Stimulated activated CD8-positive, alpha-beta memory T cell treated with anti-CD3 and anti-CD28 coated beads, Interleukin-15, amount 100 ng/mL, for 1 hour (primary cell): ENCODE data around the gene SERPIND1.

ENCODE experiments used
- DNase-seq: peaks from one replicate; pipeline ENCODE4 v3.0.0-alpha.2; 2020; ENCODE audit warnings: low read depth

The SERPIND1 gene

GRCh38 chr22:20775342-20775895, 1.5 kb downstream of the SERPIND1 start:
- DNase-seq: no peak

GRCh38 chr22:20776624-20777405, 2.9 kb downstream of the SERPIND1 start:
- no peak for DNase-seq

- no peak for DNase-seq
Observed at GRCh38 chr22:20777420-20778177, 3.7 kb downstream of the SERPIND1 start.

GRCh38 chr22:20779014-20779817, 5.3 kb downstream of the SERPIND1 start:
- DNase-seq: no peak

GRCh38 chr22:20779818-20780158, 5.9 kb downstream of the SERPIND1 start:
- DNase-seq: no peak

GRCh38 chr22:20781272-20781990, 7.5 kb downstream of the SERPIND1 start:
- DNase-seq: no peak

GRCh38 chr22:20782083-20782482, 8.2 kb downstream of the SERPIND1 start:
- DNase-seq: no peak

- no peak for DNase-seq
Observed at GRCh38 chr22:20782596-20783299, 8.8 kb downstream of the SERPIND1 start.

- no peak for DNase-seq
Observed at GRCh38 chr22:20783300-20783673, 9.4 kb downstream of the SERPIND1 start.

- DNase-seq: peak; percentile 11
Observed at GRCh38 chr22:20783844-20784723, 10.2 kb downstream of the SERPIND1 start.

- no peak for DNase-seq
Observed at GRCh38 chr22:20785415-20785814, 11.5 kb downstream of the SERPIND1 start.

GRCh38 chr22:20786048-20786447, 12.1 kb downstream of the SERPIND1 start:
- DNase-seq: no peak

GRCh38 chr22:20786536-20786979, 12.6 kb downstream of the SERPIND1 start:
- no peak for DNase-seq

GRCh38 chr22:20787223-20787622, 13.3 kb downstream of the SERPIND1 start:
- DNase-seq: no peak

- DNase-seq: no peak
Observed at GRCh38 chr22:20787746-20788626, 14.1 kb downstream of the SERPIND1 start.

GRCh38 chr22:20788627-20789344, 14.9 kb downstream of the SERPIND1 start:
- no peak for DNase-seq

- no peak for DNase-seq
Observed at GRCh38 chr22:20792221-20792965, 18.5 kb downstream of the SERPIND1 start.
